ENCODE measurements around the gene CAPN15.
A peak's percentile ranks its signal among the peaks of the same experiment; 100 is the strongest.

Gene CAPN15

DNA sequence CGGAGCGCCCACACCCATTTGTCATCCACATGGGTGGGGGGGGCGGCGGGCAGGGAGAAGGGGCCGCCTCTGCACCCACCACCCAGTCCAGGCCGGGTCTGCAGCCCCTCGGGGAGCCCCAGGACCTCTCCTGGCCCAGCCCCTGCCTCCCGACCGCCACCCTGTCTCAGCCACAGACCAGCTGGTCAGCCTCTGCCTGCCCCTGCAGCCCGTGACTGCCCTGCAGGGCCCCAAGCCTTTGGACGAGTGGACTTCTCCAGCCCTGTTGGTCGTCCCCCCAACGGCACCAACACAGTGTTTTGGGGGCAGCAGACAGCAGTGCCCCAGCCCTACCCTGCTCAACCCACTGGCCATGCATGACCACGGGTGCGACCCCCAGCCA is 33.9 kb downstream of the CAPN15 start:
- Histone ChIP-seq H3K27me3 (ENCODE audit: control insufficient read depth, insufficient read depth, low read length) (peaks cover 44% of the 10 kb centered on the region), H3K36me3 (ENCODE audit: control insufficient read depth, low read depth, low read length) (no peaks in the 10 kb centered on the region), H3K4me1 (ENCODE audit: control insufficient read depth, low read depth, low read length) (peaks cover 6% of the 10 kb centered on the region), H3K9me3 (ENCODE audit: control insufficient read depth, low read depth, low read length) (no peaks in the 10 kb centered on the region), H3K9ac (ENCODE audit: low read length) (no peak overlapping the region), H3K4me3 (ENCODE audit: low read length) (no peak overlapping the region), H3K27ac (ENCODE audit: low read length) (no peak overlapping the region)

- Histone ChIP-seq H3K9me3 (ENCODE audit: control insufficient read depth, low read depth, low read length) (no peaks in the 10 kb centered on the region), H3K4me1 (ENCODE audit: control insufficient read depth, low read depth, low read length) (peaks cover 14% of the 10 kb centered on the region), H3K36me3 (ENCODE audit: control insufficient read depth, low read depth, low read length) (no peaks in the 10 kb centered on the region), H3K9ac (ENCODE audit: low read length) (no peak overlapping the region), H3K27ac (ENCODE audit: low read length) (no peak overlapping the region), H3K4me3 (ENCODE audit: low read length) (no peak overlapping the region), H3K27me3 (ENCODE audit: control insufficient read depth, insufficient read depth, low read length) (peaks cover 44% of the 10 kb centered on the region)
Observed at GRCh38 chr16:561957-562938, 34.7 kb downstream of the CAPN15 start.

DNA sequence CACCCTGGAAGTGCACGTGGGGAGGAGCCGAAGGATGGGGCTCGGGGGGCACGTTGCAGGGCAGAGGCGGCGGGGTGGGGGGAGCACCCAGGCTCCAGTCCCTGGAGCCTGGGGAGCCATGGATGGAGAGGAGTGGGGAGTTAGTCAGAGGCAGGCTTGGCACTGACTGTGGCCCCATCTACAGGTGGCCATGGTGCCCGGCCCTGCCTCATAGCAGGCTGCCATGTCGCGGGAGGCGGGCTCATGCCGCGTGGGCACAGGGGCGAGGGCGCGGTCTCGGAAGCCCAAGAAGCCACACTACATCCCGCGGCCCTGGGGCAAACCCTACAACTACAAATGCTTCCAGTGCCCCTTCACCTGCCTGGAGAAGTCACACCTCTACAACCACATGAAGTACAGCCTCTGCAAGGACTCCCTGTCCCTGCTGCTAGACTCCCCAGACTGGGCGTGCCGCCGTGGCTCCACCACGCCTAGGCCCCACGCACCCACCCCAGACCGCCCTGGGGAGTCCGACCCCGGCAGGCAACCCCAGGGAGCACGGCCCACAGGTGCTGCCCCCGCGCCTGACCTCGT is 35.6 kb downstream of the CAPN15 start:
- peaks cover 40% of the 10 kb centered on the region for H3K27me3 ChIP-seq (ENCODE audit: control insufficient read depth, insufficient read depth, low read length)
- no peaks in the 10 kb centered on the region for H3K36me3 ChIP-seq (ENCODE audit: control insufficient read depth, low read depth, low read length)
- no peaks in the 10 kb centered on the region for H3K9me3 ChIP-seq (ENCODE audit: control insufficient read depth, low read depth, low read length)
- peaks cover 15% of the 10 kb centered on the region for H3K4me1 ChIP-seq (ENCODE audit: control insufficient read depth, low read depth, low read length)
- H3K4me3 ChIP-seq (ENCODE audit: low read length): no peak overlapping the region
- H3K9ac ChIP-seq (ENCODE audit: low read length): no peak overlapping the region
- H3K27ac ChIP-seq (ENCODE audit: low read length): no peak overlapping the region

DNA sequence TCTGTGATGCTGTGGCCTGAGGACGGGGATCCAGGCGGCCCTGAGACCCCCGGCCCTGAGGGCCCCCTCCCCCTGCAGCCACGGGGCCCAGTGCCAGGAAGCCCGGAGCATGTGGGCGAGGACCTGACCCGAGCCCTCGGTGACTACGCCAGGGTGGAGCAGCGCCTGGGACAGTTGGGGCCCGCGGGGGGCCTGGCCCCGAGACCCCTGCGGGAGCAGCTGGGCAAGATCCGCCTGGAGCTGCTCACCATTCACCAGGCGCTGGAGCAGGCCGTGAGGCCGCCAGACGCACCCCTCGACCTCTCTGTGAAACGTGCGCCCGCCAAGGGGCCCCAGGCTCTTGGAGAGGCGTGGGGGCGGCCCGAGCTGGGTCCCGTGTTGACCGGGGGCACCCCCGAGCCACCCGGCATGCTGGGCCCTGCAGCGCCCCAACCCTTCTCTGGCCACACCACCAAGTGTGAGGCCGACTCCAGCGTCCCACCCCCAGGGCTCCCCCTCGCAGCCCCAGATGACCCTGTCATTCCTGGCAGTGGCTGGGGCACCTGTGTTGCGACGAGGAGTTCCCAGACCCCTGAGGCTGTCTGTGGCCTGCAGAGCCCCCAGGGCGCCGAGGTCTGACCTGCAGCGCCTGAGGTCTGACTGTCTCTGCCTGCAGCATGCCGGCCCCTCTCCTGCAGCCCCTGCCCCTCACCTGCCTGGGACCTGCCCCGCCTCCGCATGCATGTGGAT is 37.3 kb downstream of the CAPN15 start:
- H3K9ac ChIP-seq (ENCODE audit: low read length): no peak overlapping the region
- no peaks in the 10 kb centered on the region for H3K36me3 ChIP-seq (ENCODE audit: control insufficient read depth, low read depth, low read length)
- peaks cover 23% of the 10 kb centered on the region for H3K27me3 ChIP-seq (ENCODE audit: control insufficient read depth, insufficient read depth, low read length)
- no peak overlapping the region for H3K27ac ChIP-seq (ENCODE audit: low read length)
- H3K4me1 ChIP-seq (ENCODE audit: control insufficient read depth, low read depth, low read length): peaks cover 16% of the 10 kb centered on the region
- no peak overlapping the region for H3K4me3 ChIP-seq (ENCODE audit: low read length)
- H3K9me3 ChIP-seq (ENCODE audit: control insufficient read depth, low read depth, low read length): no peaks in the 10 kb centered on the region

DNA sequence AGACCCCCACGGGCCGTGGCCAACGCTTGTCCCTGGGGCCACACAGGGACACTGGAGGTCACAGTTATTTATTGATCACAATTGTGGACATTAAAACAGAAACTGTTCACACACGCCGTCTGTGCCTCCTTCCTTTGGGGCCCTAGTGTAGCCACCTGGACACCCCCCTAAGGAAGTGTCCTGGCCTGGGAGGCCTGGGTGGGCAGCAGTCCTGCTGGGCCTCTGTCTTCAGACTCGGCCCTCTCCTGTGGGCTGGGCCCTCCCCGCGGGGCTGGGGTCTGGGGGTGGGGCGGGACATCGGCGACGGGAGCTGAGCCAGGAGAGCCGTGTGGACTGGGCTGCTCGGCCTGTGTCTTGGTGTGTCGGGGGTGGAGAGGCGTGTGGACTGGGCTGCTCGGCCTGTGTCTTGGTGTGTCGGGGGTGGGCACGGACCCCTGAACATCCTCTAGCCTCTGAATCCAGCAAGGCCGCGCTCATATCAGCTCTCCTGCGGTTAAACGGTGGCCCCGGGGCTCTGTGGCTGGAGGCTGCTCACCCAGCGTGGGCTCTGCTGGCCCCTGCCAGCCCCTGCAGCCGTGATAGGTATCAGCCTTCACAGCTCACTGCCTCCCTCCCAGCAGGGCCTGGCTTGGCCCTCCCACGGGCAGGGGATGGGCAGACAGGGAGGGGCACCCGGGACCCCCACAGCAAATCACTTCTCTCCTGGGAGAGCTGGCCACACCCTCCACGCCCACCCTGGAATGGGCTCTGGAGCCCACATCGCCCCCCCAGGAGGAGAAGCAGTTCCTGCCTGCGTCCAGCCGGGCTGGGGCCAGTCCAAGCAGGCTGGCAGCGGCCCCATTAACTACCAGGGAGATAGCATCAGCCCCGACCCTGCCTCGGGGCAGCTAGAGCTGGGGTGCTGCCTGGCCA is 38.2 kb downstream of the CAPN15 start:
- Histone ChIP-seq H3K4me1 (ENCODE audit: control insufficient read depth, low read depth, low read length) (peaks cover 16% of the 10 kb centered on the region), H3K27me3 (ENCODE audit: control insufficient read depth, insufficient read depth, low read length) (peaks cover 21% of the 10 kb centered on the region), H3K4me3 (ENCODE audit: low read length) (no peak overlapping the region), H3K9ac (ENCODE audit: low read length) (no peak overlapping the region), H3K9me3 (ENCODE audit: control insufficient read depth, low read depth, low read length) (no peaks in the 10 kb centered on the region), H3K36me3 (ENCODE audit: control insufficient read depth, low read depth, low read length) (no peaks in the 10 kb centered on the region), H3K27ac (ENCODE audit: low read length) (no peak overlapping the region)

GRCh38 chr16:566475-567372 is 39.2 kb downstream of the CAPN15 start, which contains the start of gene NHLRC4:
TSS of gene NHLRC4 (plus strand) at chr16:567005. CDS start at chr16:568048, 1,043 bp downstream.
- no peak within 1 kb of the TSS for H3K4me3 ChIP-seq (ENCODE audit: low read length)
- peaks cover 11% of the 10 kb centered on the region for H3K27me3 ChIP-seq (ENCODE audit: control insufficient read depth, insufficient read depth, low read length)
- no peaks in the 10 kb centered on the region for H3K9me3 ChIP-seq (ENCODE audit: control insufficient read depth, low read depth, low read length)
- no peak within 1 kb of the TSS for H3K27ac ChIP-seq (ENCODE audit: low read length)
- no peak within 1 kb of the TSS for H3K9ac ChIP-seq (ENCODE audit: low read length)
- H3K36me3 ChIP-seq (ENCODE audit: control insufficient read depth, low read depth, low read length): no peaks in the 10 kb centered on the region
- peaks cover 16% of the 10 kb centered on the region for H3K4me1 ChIP-seq (ENCODE audit: control insufficient read depth, low read depth, low read length)

GRCh38 chr16:567373-568256 is 40.1 kb downstream of the CAPN15 start:
- no peak overlapping the region for H3K27ac ChIP-seq (ENCODE audit: low read length)
- peaks cover 16% of the 10 kb centered on the region for H3K4me1 ChIP-seq (ENCODE audit: control insufficient read depth, low read depth, low read length)
- H3K9ac ChIP-seq (ENCODE audit: low read length): no peak overlapping the region
- peaks cover 2% of the 10 kb centered on the region for H3K27me3 ChIP-seq (ENCODE audit: control insufficient read depth, insufficient read depth, low read length)
- H3K4me3 ChIP-seq (ENCODE audit: low read length): no peak overlapping the region
- no peaks in the 10 kb centered on the region for H3K9me3 ChIP-seq (ENCODE audit: control insufficient read depth, low read depth, low read length)
- H3K36me3 ChIP-seq (ENCODE audit: control insufficient read depth, low read depth, low read length): no peaks in the 10 kb centered on the region

GRCh38 chr16:568401-569258 is 41.1 kb downstream of the CAPN15 start:
- no peaks in the 10 kb centered on the region for H3K27me3 ChIP-seq (ENCODE audit: control insufficient read depth, insufficient read depth, low read length)
- peak overlapping the region; percentile 62 for H3K9ac ChIP-seq (ENCODE audit: low read length)
- no peak overlapping the region for H3K27ac ChIP-seq (ENCODE audit: low read length)
- no peaks in the 10 kb centered on the region for H3K36me3 ChIP-seq (ENCODE audit: control insufficient read depth, low read depth, low read length)
- H3K4me3 ChIP-seq (ENCODE audit: low read length): peak overlapping the region; percentile 59
- H3K9me3 ChIP-seq (ENCODE audit: control insufficient read depth, low read depth, low read length): no peaks in the 10 kb centered on the region
- peaks cover 16% of the 10 kb centered on the region for H3K4me1 ChIP-seq (ENCODE audit: control insufficient read depth, low read depth, low read length)
